ENCODE data around the gene HOPX.
"Not testable (repeated sequence)": the region's sequence is repeated elsewhere in the genome, so short reads cannot be mapped to it uniquely, and the experiment has no call there.

Gene HOPX

GRCh38 chr4:56653461-56654237 lies 27.4 kb downstream of the HOPX start:
- DNase-seq = no peak

GRCh38 chr4:56652196-56652595 lies 28.9 kb downstream of the HOPX start:
- DNase-seq = no peak

- DNase-seq = no peak
Measured at GRCh38 chr4:56651056-56651350, 30.1 kb downstream of the HOPX start.

GRCh38 chr4:56650262-56651055 lies 30.6 kb downstream of the HOPX start:
- DNase-seq = no peak

- DNase-seq = no peak
Measured at GRCh38 chr4:56649445-56650261, 31.4 kb downstream of the HOPX start.

- no peak for DNase-seq
Measured at GRCh38 chr4:56648824-56649151, 32.3 kb downstream of the HOPX start.

GRCh38 chr4:56648021-56648823 lies 32.9 kb downstream of the HOPX start:
- DNase-seq = no peak

GRCh38 chr4:56646341-56646740 lies 34.8 kb downstream of the HOPX start:
- no peak for DNase-seq

- DNase-seq = no peak
Measured at GRCh38 chr4:56643596-56643995, 37.5 kb downstream of the HOPX start.

GRCh38 chr4:56641494-56642051 lies 39.5 kb downstream of the HOPX start:
- DNase-seq = no peak

- DNase-seq = no peak
Measured at GRCh38 chr4:56640621-56641493, 40.2 kb downstream of the HOPX start.

- no peak for DNase-seq
Measured at GRCh38 chr4:56637791-56638190, 43.3 kb downstream of the HOPX start.

GRCh38 chr4:56637154-56637553 lies 43.9 kb downstream of the HOPX start:
- no peak for DNase-seq

GRCh38 chr4:56634954-56635353 lies 46.1 kb downstream of the HOPX start:
- not testable (repeated sequence) for DNase-seq

GRCh38 chr4:56633486-56633885 lies 47.6 kb downstream of the HOPX start:
- no peak for DNase-seq

GRCh38 chr4:56630876-56631666 lies 50.0 kb downstream of the HOPX start:
- no peak for DNase-seq

GRCh38 chr4:56628592-56628991 lies 52.5 kb downstream of the HOPX start:
- no peak for DNase-seq

GRCh38 chr4:56627985-56628384 lies 53.1 kb downstream of the HOPX start:
- no peak for DNase-seq

GRCh38 chr4:56627375-56627774 lies 53.7 kb downstream of the HOPX start:
- DNase-seq = no peak

GRCh38 chr4:56626963-56627362 lies 54.1 kb downstream of the HOPX start:
- DNase-seq = no peak

GRCh38 chr4:56626420-56626819 lies 54.7 kb downstream of the HOPX start:
- no peak for DNase-seq
